Activated CD4-positive, alpha-beta T cell treated with anti-CD3 and anti-CD28 coated beads for 1 hour (primary cell): Measurements from ENCODE around the gene BRME1.
"Not testable (repeated sequence)": the region's sequence is repeated elsewhere in the genome, so short reads cannot be mapped to it uniquely, and the experiment has no call there.

Experiments
- DNase-seq: peaks from one replicate; pipeline ENCODE4 v3.0.0-alpha.2; 2020

BRME1 gene

DNA sequence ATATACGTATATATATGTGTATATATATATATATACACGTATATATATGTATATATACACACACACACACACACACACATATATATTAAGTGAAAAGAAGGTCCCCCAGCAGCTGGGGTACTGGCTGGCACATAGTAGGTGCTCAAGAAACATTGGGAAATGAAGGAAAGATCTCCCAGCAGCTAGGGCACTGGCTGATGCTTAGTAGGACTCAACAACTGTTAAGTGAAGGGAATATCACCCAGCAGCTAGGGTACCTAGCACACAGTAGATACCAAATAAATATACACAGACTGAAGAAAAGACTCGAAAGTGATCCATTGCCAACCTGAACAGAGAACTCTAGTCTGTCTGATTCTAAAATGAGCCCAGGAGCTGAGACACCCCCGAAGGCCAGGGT, 20.1 kb upstream of the BRME1 start:
- no peak for DNase-seq

GRCh38 chr19:13923194-13923987, 17.5 kb upstream of the BRME1 start:
- DNase-seq = no peak

GRCh38 chr19:13922118-13922517, 16.2 kb upstream of the BRME1 start:
- not testable (repeated sequence) for DNase-seq

DNA sequence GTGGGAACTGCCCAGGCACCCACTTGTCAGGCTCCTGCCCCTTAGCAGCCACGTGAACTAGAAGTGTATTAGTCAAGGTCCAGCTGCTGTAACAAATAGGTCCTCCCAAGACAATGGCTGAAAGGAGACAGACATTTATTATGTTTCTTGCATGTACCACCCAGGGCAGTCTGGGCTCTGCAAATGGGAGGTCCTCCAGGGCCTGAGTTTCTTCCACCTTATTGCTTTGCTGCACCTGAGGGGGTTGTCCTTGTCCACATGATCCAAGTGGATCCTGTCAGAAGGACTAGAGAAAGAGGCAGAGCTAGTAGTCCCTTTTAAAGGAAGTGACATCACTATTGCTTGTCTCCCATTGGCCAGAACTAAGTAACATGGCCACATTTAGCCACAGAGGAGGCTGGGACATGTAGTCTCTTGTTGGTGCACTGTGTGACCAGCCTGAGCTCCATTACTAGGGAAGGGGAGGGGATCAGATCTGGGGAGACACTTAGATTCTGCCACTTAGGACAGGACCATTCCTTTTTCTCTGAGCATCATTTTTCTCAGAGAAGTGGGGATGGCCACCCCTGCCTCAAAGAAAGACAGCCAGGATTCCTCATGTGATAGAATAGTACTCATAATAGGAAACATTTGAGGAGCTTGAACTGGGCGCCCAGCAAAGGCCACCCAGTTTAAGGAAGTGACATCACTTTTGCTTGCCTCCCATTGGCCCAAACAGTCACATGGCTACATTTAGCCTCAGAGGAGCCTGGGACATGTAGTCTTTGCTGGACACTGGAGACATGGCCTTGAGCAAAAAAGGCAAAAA, 15.2 kb upstream of the BRME1 start:
- DNase-seq = no peak

DNA sequence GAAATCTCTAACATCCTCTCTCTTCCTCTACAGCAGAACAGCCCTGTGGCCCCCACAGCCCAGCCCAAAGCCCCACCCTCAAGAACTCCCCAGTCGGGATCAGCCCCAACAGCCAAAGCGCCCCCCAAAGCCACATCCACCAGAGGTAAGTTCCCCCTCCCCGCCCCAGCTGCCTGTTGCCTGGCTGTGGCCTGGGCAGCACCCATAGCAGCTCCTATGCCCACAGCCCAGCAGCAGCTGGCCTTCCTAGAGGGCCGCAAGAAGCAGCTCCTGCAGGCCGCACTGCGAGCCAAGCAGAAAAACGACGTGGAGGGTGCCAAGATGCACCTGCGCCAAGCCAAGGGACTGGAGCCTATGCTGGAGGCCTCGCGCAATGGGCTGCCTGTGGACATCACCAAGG, 14.6 kb upstream of the BRME1 start:
- no peak for DNase-seq

DNA sequence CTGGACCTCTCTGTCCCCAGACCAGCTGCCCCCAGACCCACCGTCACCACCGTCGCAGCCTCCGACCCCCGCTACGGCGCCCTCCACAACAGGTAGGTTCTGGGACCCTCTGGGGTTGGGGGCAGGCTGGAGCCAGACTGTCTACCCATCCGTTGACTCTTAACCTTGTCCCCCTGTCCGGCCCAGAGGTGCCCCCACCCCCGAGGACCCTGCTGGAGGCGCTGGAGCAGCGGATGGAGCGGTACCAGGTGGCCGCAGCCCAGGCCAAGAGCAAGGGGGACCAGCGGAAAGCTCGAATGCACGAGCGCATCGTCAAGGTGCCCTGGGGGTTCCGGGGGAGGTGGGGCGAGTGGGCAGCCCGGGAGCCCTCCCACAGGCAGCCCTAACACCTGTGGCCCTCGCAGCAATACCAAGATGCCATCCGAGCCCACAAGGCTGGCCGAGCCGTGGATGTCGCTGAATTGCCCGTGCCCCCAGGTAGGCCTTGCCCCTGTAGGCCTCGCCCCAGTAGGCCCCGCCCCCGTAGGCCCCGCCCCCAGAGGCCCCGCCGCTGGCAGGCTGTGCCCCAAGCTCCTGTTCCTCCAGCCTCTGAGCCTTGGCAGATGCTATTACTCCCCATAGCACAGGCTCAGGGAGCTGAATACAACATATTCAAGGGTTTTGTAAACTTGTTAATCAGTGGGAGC, 13.0 kb upstream of the BRME1 start:
- no peak for DNase-seq

- DNase-seq = no peak
These were observed 12.0 kb upstream of the BRME1 start for GRCh38 chr19:13917888-13918406.

- no peak for DNase-seq
These were observed 8.9 kb upstream of the BRME1 start for GRCh38 chr19:13914777-13915176.

GRCh38 chr19:13913352-13913751, 7.4 kb upstream of the BRME1 start:
- DNase-seq = no peak

- DNase-seq = no peak
These were observed 3.5 kb upstream of the BRME1 start for GRCh38 chr19:13909430-13909829.

DNA sequence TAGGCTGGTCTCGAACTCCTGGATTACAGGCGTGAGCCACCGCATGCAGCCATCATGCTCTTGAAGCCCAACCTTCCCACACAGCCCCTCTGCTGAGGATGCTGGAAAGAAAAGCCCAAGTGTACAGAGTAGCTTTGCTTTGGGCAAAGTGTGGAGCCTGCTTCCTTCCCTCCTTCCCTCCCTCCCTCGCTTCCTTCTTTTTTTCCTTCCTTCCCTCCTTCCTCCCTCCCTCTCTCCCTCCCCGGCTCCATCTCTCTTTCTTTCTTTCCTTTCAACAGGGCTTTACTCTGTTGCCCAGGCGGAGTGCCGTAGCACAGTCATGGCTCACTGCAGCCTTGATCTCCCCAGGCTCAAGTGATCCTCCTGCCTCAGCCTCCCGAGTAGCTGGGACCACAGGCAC, 2.8 kb upstream of the BRME1 start:
- DNase-seq = no peak

DNA sequence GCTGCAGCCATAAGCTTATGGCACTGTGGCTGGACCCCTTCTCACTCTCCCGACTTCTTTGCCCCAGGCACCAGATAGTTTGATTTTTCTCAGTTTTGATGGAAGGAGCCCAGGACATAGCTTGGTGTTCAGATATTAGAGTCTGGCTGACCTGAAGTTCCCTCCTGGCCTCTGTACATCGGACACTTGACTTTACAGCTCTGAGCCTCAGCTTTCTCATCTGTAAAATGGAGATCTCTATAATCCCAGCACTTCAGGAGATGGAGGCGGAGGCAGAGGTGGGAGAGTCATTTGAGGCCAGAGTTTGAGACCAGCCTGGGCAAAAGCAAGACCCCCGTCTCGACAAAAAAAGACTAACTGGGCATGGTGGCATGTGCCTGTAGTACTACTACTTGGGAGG, 993 bp upstream of the BRME1 start:
- no peak for DNase-seq

DNA sequence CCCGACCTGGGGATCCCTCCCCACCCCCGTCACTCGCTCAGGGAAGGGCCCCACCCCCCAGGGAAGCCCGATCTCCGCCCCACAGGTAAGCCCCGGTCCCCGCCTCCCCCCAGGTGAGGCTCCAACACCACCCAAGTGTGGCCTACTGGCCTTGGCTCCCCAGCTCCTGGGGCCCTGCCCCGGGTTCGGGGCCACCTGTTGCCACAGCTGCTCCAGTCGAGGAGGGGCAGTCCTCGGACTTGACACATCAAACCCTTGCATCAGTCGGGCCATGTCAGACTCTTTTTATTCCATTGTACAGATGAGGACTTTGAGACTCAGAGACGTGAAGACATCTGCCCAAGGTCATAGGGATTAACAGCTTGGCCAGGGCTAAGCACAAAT, 596 bp upstream of the BRME1 start:
- DNase-seq = peak; percentile 21

DNA sequence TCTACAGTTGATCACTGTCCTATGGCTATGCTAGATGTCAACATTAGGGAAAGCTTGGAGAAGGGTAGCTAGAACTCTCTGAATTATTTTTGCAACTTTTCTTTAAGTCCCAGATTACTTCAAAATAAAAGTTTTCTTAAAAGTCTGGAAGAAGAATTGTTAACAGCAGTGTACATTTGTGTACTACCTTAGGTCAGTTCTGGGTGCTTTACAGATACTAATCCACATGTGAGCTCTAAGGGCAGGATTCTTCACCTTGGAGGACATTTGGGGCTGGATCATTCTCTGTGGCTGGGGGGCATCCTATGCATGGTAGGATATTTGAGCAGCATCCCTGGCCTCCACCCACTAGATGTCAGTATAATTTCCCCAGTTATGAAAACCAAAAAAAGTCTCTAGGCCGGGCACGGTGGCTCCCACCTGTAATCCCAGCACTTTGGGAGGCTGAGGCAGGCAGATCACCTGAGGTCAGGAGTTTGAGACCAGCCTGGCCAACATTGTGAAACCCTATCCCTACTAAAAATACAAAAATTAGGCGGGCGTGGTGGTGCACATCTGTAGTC, 2.8 kb downstream of the BRME1 start:
- DNase-seq = no peak

- DNase-seq = no peak
These were observed 5.9 kb downstream of the BRME1 start for GRCh38 chr19:13899912-13900584.

DNA sequence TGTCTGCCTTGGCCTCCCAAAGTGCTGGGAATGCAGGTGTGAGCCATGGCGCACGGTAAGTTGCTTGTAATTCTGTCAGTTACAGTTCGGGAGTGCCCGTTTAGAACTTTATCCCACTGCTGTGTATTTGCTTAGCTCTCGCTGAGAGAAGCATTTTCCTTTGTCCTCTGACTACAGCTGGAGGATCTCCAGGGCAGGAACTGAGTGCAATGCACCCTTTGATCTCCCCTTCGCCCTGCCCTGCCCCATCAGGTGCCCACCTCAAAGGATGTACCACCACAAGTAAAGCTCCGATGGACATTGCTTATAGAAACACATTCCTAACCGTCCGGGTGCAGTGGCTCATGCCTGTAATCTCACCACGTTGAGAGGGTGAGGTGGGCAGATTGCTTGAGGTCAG, 6.5 kb downstream of the BRME1 start:
- no peak for DNase-seq

DNA sequence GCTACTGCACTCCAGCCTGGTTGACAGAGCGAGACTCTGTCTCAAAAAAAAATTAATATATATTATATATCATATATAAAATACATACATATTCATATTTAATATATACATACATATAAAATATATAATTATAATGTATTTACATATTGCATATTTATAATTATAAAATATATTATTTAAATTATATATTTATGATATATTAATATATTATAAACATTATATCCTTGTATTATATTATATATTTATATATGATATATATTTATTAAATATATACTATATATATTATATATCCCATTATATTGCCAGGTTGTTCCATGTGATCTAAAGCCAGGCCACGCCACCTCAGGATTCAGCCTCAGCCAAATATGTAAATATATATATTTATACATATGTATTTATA, 9.7 kb downstream of the BRME1 start:
- DNase-seq = no peak

DNA sequence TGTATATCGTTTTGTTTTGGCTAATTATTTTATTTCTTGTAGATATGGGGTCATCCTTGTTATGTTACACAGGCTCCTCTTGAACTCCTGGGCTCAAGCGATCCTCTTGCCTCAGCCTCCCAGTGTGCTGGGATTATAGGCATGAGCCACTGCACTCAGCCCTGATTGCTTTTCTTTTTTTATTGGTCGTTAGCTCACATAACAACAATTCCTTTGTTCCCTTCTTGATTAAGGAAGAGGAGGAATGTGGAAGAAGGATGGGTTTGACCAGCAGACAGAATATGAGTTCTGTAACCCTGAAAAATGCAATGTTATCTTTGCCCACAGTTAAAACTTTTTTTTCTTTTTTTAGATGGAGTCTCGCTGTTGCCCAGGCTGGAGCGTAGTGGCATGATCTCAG, 11.4 kb downstream of the BRME1 start:
- no peak for DNase-seq

DNA sequence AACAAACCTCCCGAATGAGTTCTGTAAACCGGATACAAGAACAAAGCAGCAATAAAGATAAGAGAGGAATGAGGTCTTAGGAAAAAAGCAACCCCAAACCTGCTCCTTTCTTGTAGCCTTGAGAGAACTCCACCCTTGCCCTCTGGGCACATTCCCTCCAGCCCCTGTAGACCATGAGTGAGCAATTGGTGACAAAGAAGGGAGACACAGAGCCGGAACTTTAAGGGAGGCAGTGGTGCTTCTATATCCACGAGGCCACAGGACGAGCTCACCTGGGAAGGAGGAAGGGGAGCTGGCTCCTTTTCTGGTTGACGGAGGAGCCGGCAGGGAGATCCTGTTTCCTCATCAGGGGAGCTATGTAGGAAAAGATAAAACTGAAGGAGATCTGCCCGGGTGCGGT, 13.0 kb downstream of the BRME1 start:
- no peak for DNase-seq

DNA sequence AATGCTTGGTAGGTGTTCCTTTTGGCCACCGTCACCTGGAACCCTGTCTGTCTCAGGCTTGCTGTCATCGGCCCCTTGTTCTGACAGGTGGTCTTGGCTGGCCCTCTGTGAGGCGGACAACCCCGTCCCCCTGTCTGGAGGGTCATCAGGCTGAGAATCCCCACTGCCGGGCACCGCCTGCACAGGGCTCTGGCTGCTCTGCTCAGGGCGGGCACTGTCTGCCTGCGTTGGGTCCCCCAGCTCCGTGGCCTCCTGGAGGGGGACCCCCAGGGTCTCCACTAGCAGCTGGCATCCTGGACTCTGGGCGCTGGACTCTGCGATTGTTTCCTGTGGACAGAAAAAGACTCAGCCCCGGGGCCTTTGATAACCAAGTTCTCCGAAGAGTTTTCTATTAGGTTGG, 15.8 kb downstream of the BRME1 start:
- no peak for DNase-seq

- no peak for DNase-seq
These were observed 17.6 kb downstream of the BRME1 start for GRCh38 chr19:13888281-13888680.

DNA sequence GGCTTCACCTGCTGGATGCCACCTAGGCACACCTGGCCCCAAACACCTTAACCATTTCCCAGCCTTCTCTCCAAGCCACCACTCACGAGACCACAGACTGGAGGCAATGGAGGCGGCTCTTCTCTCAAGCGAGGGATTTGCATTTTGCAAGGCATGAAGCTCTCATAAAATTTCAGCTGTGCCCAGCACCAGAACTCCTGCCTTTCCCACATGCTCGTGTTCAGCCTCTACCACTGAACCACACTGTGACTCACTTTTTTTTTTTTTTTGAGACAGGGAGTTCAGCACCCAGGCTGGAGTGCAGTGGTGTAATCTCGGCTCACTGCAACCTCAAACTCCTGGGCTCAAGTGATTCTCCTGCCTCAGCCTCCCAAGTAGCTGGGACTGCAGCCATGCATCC, 18.4 kb downstream of the BRME1 start:
- DNase-seq = no peak

- DNase-seq = no peak
These were observed 18.9 kb downstream of the BRME1 start for GRCh38 chr19:13887018-13887436.
